Subcutaneous abdominal adipose tissue (tissue), 5 donors: ENCODE results near the gene UPB1.

Experiments
- H3K27ac ChIP-seq: one replicate; pipeline ENCODE4 v1.7.0; 2013; ENCODE audit warnings: low read depth, mild to moderate bottlenecking, inconsistent platforms, low read length, moderate library complexity
- H3K27me3 ChIP-seq, 5 donors: one replicate each; pipeline ENCODE4 v1.7.0; 2013; ENCODE audit warnings: low read length in 5 of 5, inconsistent platforms in 1 of 5; ENCODE audit not compliant: control insufficient read depth in 5 of 5, insufficient read depth in 4 of 5
- H3K36me3 ChIP-seq, 5 donors: one replicate each; pipeline ENCODE4 v1.7.0; 2013; ENCODE audit warnings: low read length in 5 of 5; ENCODE audit not compliant: control insufficient read depth in 5 of 5, insufficient read depth in 5 of 5
- H3K4me1 ChIP-seq, 5 donors: one replicate each; pipeline ENCODE4 v1.7.0; 2013; ENCODE audit warnings: low read length in 5 of 5, mild to moderate bottlenecking in 3 of 5, moderate library complexity in 1 of 5; ENCODE audit not compliant: control insufficient read depth in 5 of 5, insufficient read depth in 5 of 5
- H3K4me3 ChIP-seq, 5 donors: one replicate each; pipeline ENCODE4 v1.7.0; 2013; ENCODE audit warnings: low read length in 5 of 5, low read depth in 1 of 5
- H3K9ac ChIP-seq, 5 donors: one replicate each; pipeline ENCODE4 v1.7.0; 2013; ENCODE audit warnings: low read length in 5 of 5, mild to moderate bottlenecking in 4 of 5, moderate library complexity in 3 of 5
- H3K9me3 ChIP-seq, 5 donors: one replicate each; pipeline ENCODE4 v1.7.0; 2013; ENCODE audit warnings: low read length in 5 of 5; ENCODE audit not compliant: control insufficient read depth in 5 of 5
- donor health status: healthy.
- donor health status: healthy.
- donor health status: healthy.
- donor health status: healthy.
- donor health status: healthy.

UPB1 gene

DNA sequence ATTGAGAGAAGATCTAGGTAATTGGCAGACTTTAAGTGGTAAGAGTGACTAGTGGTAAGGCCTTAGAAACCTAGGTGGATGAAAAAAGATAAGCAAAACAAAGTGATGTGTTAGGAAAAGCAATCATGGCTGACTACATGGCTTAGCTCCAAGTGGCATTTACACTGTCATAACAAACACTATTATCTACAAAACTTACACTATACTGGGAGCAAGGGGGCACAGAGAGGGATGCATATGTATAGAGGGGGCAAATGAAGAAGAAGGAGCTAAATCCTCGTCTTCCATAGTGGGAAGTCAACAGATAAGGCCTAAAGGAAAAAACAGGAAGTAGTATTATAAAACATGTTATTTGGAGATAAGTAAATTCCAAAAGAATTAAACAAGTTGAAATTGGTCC, 35.2 kb upstream of the UPB1 start:
- Histone ChIP-seq H3K27ac (no peak overlapping the region), H3K36me3 (no peaks in the 10 kb centered on the region), H3K4me1 (peaks cover 4 to 37% (median 23%) of the 10 kb centered on the region in 5 donors), H3K9me3 (no peaks in the 10 kb centered on the region), H3K27me3 (no peaks in the 10 kb centered on the region), H3K4me3 (no peak overlapping the region), H3K9ac (no peak overlapping the region)

DNA sequence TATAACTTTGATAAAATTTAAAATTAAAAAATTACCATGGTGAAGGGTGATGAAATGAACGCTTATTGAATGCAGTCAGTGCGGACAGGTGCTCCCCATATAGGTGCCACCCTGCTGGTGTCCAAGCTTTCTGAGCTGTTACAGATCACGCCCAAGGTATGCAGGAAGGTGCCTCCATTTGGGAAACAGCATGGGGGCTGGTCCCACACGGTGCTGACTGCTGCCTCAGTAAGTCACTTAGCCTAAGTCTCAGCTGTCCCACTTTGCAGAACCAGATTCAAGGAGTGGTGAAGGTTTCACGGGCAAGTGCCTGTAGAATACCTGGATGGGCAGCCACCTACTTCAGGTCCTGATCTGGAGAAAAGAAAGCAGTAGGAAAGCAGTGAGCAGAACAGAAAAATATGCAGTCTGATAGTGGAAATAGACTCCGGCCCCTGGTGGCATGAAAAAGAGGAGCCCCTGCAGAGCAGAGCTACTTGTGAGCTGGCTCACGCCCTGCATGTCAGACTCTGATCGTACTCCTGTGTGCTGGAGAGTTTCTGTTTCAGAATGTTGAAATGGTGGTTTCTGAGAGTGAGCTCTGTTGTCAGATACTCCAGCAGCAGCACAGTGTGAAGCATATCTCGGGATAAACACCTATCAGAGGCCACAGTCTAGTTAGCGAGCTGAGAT, 34.6 kb upstream of the UPB1 start:
- Histone ChIP-seq H3K9me3 (no peaks in the 10 kb centered on the region), H3K36me3 (no peaks in the 10 kb centered on the region), H3K27me3 (no peaks in the 10 kb centered on the region), H3K4me3 (no peak overlapping the region), H3K9ac (no peak overlapping the region), H3K27ac (no peak overlapping the region), H3K4me1 (peaks cover 0 to 31% (median 17%) of the 10 kb centered on the region in 5 donors)

DNA sequence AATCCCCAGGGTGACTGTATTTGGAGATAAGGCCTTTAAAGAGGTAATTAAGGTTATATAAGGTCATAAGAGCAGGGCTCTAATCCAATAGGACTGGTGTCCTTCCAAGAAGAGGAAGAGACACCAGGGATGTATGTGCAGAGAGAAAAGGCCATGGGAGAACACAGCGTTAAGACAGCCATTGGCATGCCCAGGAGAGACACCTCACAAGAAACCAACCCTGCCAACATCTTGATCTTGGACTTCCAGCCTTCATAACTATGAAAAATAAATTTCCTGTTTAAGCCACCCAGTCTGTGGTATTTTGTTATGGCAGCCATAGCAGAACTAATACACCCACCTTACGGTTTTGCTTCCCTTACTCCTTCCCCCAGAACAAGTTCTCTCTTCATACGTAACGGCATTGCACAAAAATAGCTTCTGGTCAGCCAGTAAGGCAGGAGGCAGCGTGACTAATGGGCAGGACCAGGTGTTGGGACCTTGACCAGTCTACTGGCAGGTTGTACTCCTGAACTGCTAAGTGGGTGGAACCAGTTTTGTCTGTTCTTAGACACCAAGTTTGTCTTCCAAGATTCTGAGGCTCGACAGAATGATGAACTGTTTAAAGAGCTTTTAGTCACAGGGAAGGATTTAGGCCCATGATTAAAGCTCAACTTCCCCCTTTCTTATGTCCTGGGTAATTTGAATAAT, 31.9 kb upstream of the UPB1 start:
- Histone ChIP-seq H3K4me3 (no peak overlapping the region), H3K9ac (no peak overlapping the region)

DNA sequence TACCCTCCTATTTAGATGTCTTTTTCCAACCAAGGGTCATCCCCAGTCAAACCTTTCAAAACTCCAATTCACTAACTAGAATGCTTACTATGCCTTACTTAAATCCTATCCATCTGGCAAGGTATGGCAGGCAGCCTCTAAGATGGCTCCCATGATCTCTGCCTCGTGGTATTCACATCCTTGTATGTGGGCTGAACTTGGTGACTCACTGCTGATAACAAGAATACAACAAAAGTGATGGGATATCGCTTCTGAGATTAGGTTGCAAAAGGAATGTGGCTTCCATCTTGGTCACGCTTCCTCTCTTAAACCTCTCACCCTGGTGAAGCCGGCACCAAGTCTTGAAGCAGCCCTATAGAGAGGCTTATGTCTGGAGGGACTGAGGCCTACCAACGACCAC, 29.6 kb upstream of the UPB1 start:
- H3K27me3 ChIP-seq = no peaks in the 10 kb centered on the region
- no peak overlapping the region for H3K4me3 ChIP-seq
- H3K9me3 ChIP-seq = no peaks in the 10 kb centered on the region
- no peak overlapping the region for H3K27ac ChIP-seq
- H3K9ac ChIP-seq = no peak overlapping the region
- no peaks in the 10 kb centered on the region for H3K36me3 ChIP-seq
- peaks cover 4 to 26% (median 15%) of the 10 kb centered on the region in 5 donors for H3K4me1 ChIP-seq

More for the DNA sequence above, 31.9 kb upstream of the UPB1 start:
- H3K4me1 ChIP-seq = peaks cover 4 to 39% (median 21%) of the 10 kb centered on the region in 5 donors
- no peak overlapping the region for H3K27ac ChIP-seq
- no peaks in the 10 kb centered on the region for H3K9me3 ChIP-seq
- H3K36me3 ChIP-seq = no peaks in the 10 kb centered on the region
- H3K27me3 ChIP-seq = no peaks in the 10 kb centered on the region

DNA sequence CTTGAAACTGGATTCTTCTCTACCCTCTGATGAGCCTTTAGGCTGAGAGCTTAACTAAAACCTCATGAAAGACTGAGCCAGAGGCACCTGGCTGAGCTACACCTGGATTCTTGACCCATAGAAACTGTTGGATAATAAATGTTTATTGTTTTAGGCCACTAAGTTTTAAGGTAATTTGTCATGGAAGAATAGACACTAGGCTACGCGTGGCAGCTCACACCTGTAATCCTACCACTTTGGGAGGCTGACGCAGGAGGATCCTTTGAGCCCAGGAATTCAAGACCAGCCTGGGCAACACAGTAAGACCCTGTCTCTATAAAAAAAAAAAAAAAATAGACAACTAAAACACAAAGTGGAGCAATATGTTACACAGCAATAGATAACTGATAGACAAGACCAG, 29.2 kb upstream of the UPB1 start:
- Histone ChIP-seq H3K27ac (no peak overlapping the region), H3K9ac (no peak overlapping the region), H3K27me3 (no peaks in the 10 kb centered on the region), H3K9me3 (no peaks in the 10 kb centered on the region), H3K4me1 (peaks cover 4 to 22% (median 15%) of the 10 kb centered on the region in 5 donors), H3K4me3 (no peak overlapping the region), H3K36me3 (no peaks in the 10 kb centered on the region)

DNA sequence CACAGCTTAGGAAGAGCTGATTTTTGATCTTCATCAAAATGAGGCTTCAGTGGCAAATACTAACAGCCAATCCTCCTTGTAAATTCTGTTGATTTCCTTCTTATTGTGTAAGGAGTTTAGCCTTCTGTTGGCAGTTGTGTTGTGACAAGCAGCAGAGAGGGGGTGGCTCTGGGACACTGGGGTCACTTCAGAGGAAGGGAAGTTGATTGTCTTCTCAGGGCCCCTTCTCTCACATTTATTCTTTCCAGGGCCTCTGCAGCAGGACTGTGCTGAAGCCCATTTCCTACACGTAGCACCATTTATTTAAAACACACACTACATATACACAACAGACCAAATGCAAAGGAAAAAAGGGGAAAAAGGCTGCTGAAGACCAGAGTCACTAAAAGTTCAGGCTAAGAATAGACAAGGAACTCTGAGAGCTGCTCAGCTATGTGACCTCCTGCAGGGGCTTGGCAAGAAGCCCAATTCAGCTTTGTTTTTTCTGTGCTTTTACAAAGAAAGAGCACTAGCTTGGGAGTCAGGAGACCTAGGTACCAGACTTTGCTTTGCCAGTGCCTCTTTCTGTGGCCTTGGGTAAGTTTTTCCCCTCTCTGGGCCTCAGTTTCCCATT, 28.3 kb upstream of the UPB1 start:
- Histone ChIP-seq H3K9ac (no peak overlapping the region), H3K4me1 (peaks cover 7 to 28% (median 15%) of the 10 kb centered on the region in 5 donors), H3K4me3 (no peak overlapping the region), H3K36me3 (no peaks in the 10 kb centered on the region), H3K9me3 (no peaks in the 10 kb centered on the region), H3K27ac (no peak overlapping the region), H3K27me3 (no peaks in the 10 kb centered on the region)

DNA sequence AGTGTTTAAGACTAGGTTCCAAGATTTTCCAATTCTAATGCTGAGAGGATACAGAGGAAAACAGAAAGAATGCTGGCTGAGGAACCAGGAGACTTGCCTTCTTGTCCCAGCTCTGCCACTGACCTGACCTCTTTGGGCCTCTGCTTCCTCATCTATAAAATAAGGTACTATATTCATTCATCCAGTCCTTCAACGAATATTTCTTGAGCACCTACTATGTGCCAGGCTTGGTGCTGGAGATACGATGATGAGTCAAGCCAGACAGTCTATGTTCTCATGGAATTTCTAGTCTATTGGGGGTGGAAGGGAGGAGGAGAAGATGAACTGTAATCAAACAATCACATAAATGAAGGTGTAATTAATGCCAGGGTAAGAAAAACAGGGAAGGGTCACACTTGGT, 27.8 kb upstream of the UPB1 start:
- peaks cover 7 to 29% (median 15%) of the 10 kb centered on the region in 5 donors for H3K4me1 ChIP-seq
- H3K27ac ChIP-seq = no peak overlapping the region
- H3K4me3 ChIP-seq = no peak overlapping the region

DNA sequence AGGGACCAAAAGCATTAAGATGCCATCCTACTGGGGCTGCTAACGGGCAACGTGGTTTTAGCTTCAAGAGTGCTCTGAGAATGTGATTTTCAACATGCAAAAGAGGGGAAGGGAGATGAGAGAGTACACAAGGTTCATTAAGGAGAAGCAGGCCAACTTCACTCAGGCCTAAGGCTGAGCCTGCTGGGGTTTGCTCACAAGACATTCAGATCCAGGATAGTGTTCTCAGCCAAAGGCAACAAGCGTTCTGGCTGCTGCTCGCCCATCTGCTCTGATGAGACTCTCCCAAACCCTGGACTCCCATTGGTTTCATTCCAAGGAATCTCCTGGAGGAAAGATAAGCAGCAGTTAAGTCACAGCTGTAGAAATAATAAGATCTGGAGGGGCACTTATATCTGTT, 23.6 kb upstream of the UPB1 start:
- Histone ChIP-seq H3K4me1 (peaks cover 7 to 22% (median 11%) of the 10 kb centered on the region in 5 donors), H3K27me3 (no peaks in the 10 kb centered on the region), H3K9ac (no peak overlapping the region), H3K27ac (no peak overlapping the region), H3K9me3 (no peaks in the 10 kb centered on the region), H3K4me3 (no peak overlapping the region), H3K36me3 (no peaks in the 10 kb centered on the region)

More for the DNA sequence above, 27.8 kb upstream of the UPB1 start:
- no peaks in the 10 kb centered on the region for H3K27me3 ChIP-seq
- H3K9ac ChIP-seq = no peak overlapping the region
- no peaks in the 10 kb centered on the region for H3K36me3 ChIP-seq
- no peaks in the 10 kb centered on the region for H3K9me3 ChIP-seq

DNA sequence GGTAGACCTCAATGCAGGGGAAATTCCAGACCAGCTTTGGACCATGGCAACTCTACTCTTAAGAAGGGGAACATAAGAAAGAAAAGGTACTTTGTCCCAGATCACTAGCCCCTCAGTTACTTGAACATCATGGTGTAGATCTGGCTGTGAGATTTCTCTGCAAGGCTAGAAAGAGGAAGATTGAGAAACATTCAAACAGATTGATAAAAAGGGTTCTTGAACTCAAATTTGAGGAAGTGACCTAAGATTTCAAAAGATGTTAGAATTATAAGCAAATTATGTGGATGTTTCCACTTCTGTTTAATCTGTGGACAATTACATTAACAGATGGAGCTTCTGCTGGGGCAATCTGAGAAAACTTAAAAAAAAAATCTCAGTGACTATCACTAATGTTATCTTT, 21.8 kb upstream of the UPB1 start:
- H3K27ac ChIP-seq = no peak overlapping the region

DNA sequence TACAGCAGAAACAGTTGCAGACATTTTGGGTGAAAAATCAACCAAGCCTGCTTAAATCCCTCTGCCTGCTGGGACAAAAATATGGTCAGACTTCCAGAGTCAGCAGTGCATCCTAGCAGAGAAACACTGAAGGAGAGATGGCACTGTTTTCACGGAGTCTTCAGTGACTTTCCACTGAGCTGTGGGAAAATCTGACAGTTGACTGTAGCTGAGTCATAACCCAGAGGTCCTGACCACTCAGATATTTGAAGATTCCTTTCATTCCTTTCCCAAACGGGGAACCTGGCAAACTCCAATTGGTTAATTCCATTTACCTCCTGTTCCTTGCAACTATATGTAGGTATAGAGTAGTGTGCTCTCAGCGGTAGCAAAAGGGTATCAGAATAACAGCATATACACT, 20.9 kb upstream of the UPB1 start:
- H3K4me3 ChIP-seq = no peak overlapping the region
- H3K9me3 ChIP-seq = no peaks in the 10 kb centered on the region
- peaks cover 0 to 7% (median 3%) of the 10 kb centered on the region in 5 donors for H3K4me1 ChIP-seq
- no peaks in the 10 kb centered on the region for H3K36me3 ChIP-seq
- no peak overlapping the region for H3K9ac ChIP-seq
- H3K27ac ChIP-seq = no peak overlapping the region
- no peaks in the 10 kb centered on the region for H3K27me3 ChIP-seq

More for the DNA sequence above, 21.8 kb upstream of the UPB1 start:
- H3K9me3 ChIP-seq = no peaks in the 10 kb centered on the region
- no peak overlapping the region for H3K9ac ChIP-seq
- H3K4me3 ChIP-seq = no peak overlapping the region
- H3K36me3 ChIP-seq = no peaks in the 10 kb centered on the region
- H3K4me1 ChIP-seq = peaks cover 0 to 7% (median 3%) of the 10 kb centered on the region in 5 donors
- H3K27me3 ChIP-seq = no peaks in the 10 kb centered on the region
